GM23338 (cell line): Measurements from ENCODE around the gene OAS1. TPM values are rescaled to one million over a fixed set of nuclear protein-coding genes. Genes with fewer than 3 reads are reported as not detected.

ENCODE experiments used
- ATAC-seq: fragments of 200-7000 bp; cut with Tn5 transposase; 3 replicates; pipeline ENCODE4 v1.9.1; 2020
- DNase-seq: peaks from one replicate; pipeline ENCODE4 v3.0.0-alpha.2; 2015; ENCODE audit warnings: low spot score
- H2AFZ ChIP-seq: fragments of 200-600 bp; sonication (generic); 2 replicates; pipeline ENCODE4 v1.8.0; 2016; ENCODE audit warnings: antibody characterized with exemption, mild to moderate bottlenecking, moderate library complexity
- H3F3A ChIP-seq: fragments of 200-600 bp; sonication (generic); replicated peaks from 2 replicates; pipeline ENCODE4 v1.8.0; 2017; ENCODE audit warnings: antibody characterized with exemption, mixed run types, low read depth
- H3K27ac ChIP-seq: fragments of 200-600 bp; sonication (generic); 2 replicates; pipeline ENCODE4 v1.6.1; 2016; ENCODE audit warnings: low read depth
- H3K27me3 ChIP-seq: fragments of 200-600 bp; sonication (generic); 2 replicates; pipeline ENCODE4 v1.8.0; 2016; ENCODE audit warnings: mild to moderate bottlenecking, mixed run types, moderate library complexity; ENCODE audit not compliant: insufficient read depth
- H3K36me3 ChIP-seq: fragments of 200-600 bp; sonication (generic); 2 replicates; pipeline ENCODE4 v1.8.0; 2016; ENCODE audit warnings: mild to moderate bottlenecking; ENCODE audit not compliant: insufficient read depth
- H3K4me1 ChIP-seq: fragments of 200-600 bp; sonication (generic); 2 replicates; pipeline ENCODE4 v1.8.0; 2016; ENCODE audit warnings: mild to moderate bottlenecking, moderate library complexity; ENCODE audit not compliant: insufficient read depth
- H3K4me2 ChIP-seq: fragments of 200-600 bp; sonication (generic); 2 replicates; pipeline ENCODE4 v1.7.1; 2017; ENCODE audit warnings: mixed run types
- H3K4me3 ChIP-seq: fragments of 200-600 bp; sonication (generic); 2 replicates; pipeline ENCODE4 v1.6.1; 2016; ENCODE audit warnings: mixed run types
- H3K79me2 ChIP-seq: fragments of 200-600 bp; sonication (generic); replicated peaks from 2 replicates; pipeline ENCODE4 v1.8.0; 2017; ENCODE audit warnings: mild to moderate bottlenecking; ENCODE audit not compliant: insufficient read depth
- H3K9me2 ChIP-seq: fragments of 200-600 bp; sonication (generic); 2 replicates; pipeline ENCODE4 v1.8.0; 2017; ENCODE audit not compliant: insufficient read depth
- H4K20me1 ChIP-seq: fragments of 200-600 bp; sonication (generic); replicated peaks from 2 replicates; pipeline ENCODE4 v1.8.0; 2017; ENCODE audit warnings: mild to moderate bottlenecking; ENCODE audit not compliant: insufficient read depth
- H3K27ac Mint-ChIP-seq: 2 replicates; pipeline ENCODE4 v1.8.0; 2020; ENCODE audit warnings: inconsistent platforms, mild to moderate bottlenecking, moderate library complexity, mixed read lengths
- H3K27me3 Mint-ChIP-seq: 3 replicates; pipeline ENCODE4 v1.8.0; 2022; ENCODE audit warnings: low read depth, mild to moderate bottlenecking, moderate library complexity, mixed read lengths, inconsistent platforms; ENCODE audit not compliant: insufficient read depth, poor library complexity
- H3K36me3 Mint-ChIP-seq: 3 replicates; pipeline ENCODE4 v1.8.0; 2021; ENCODE audit warnings: low read depth, mild to moderate bottlenecking, inconsistent platforms, moderate library complexity, mixed read lengths
- H3K4me1 Mint-ChIP-seq: 3 replicates; pipeline ENCODE4 v1.8.0; 2020; ENCODE audit warnings: mild to moderate bottlenecking, inconsistent platforms, mixed read lengths
- H3K4me3 Mint-ChIP-seq: 3 replicates; pipeline ENCODE4 v1.8.0; 2021; ENCODE audit warnings: moderate library complexity, mild to moderate bottlenecking, inconsistent platforms, mixed read lengths
- H3K9me3 Mint-ChIP-seq: 3 replicates; pipeline ENCODE4 v1.8.0; 2020; ENCODE audit warnings: moderate library complexity, mild to moderate bottlenecking, inconsistent platforms, mixed read lengths
- CREB1 ChIP-seq: fragments of 250-450 bp; sonication (Bioruptor Pico); IDR thresholded peaks from 2 replicates; pipeline ENCODE4 v1.5.0; 2020; ENCODE audit warnings: low read depth, mild to moderate bottlenecking, moderate library complexity
- ETS1 ChIP-seq: IDR thresholded peaks from 2 replicates; pipeline ENCODE4 v1.6.1; 2016; ENCODE audit warnings: antibody characterized with exemption
- EZH2 ChIP-seq: fragments of 200-600 bp; sonication (generic); IDR thresholded peaks from one replicate; pipeline ENCODE4 v1.8.0; 2017; ENCODE audit warnings: antibody characterized with exemption, mild to moderate bottlenecking, low read depth; ENCODE audit not compliant: unreplicated experiment
- EZH2phosphoT487 ChIP-seq: fragments of 200-600 bp; sonication (generic); IDR thresholded peaks from one replicate; pipeline ENCODE4 v1.8.1; 2018; ENCODE audit warnings: antibody characterized with exemption; ENCODE audit not compliant: unreplicated experiment
- JUNB ChIP-seq: IDR thresholded peaks from one replicate; pipeline ENCODE4 v1.6.1; 2016; ENCODE audit warnings: antibody characterized with exemption; ENCODE audit not compliant: unreplicated experiment
- NANOG ChIP-seq: IDR thresholded peaks from 2 replicates; pipeline ENCODE4 v1.6.1; 2016; ENCODE audit warnings: antibody characterized with exemption, borderline replicate concordance
- POLR2AphosphoS5 ChIP-seq: IDR thresholded peaks from 2 replicates; pipeline ENCODE4 v1.6.1; 2016; ENCODE audit warnings: antibody characterized with exemption, low read depth
- STAT1 ChIP-seq: IDR thresholded peaks from one replicate; pipeline ENCODE4 v1.6.1; 2016; ENCODE audit warnings: antibody characterized with exemption; ENCODE audit not compliant: unreplicated experiment
- ZNF114 ChIP-seq: fragments of 250-450 bp; sonication (Bioruptor Pico); IDR thresholded peaks from 2 replicates; pipeline ENCODE4 v1.5.0; 2020; ENCODE audit warnings: mild to moderate bottlenecking, moderate library complexity
- ZNF331 ChIP-seq: fragments of 250-450 bp; sonication (Bioruptor Pico); IDR thresholded peaks from 2 replicates; pipeline ENCODE4 v1.5.0; 2020; ENCODE audit warnings: low read depth, mild to moderate bottlenecking, moderate library complexity
- ZNF462 ChIP-seq: fragments of 250-450 bp; sonication (Bioruptor Pico); IDR thresholded peaks from 2 replicates; pipeline ENCODE4 v1.5.0; 2020; ENCODE audit warnings: mild to moderate bottlenecking, moderate library complexity
- polyA plus RNA-seq: library from polyadenylated mRNA; unstranded; fragments of >200 nt; fragmentation: Nextera tagmentation; extraction: Ambion mirVana; gene quantifications from 2 replicates; pipeline ENCODE4 v1.2.1, GENCODE V29; 2016
- total RNA-seq: library from RNA; depleted of rRNA; stranded (reverse); fragments of >200 nt; shearing (Covaris generic); gene quantifications from 2 replicates; pipeline ENCODE4 v1.2.3, GENCODE V29; 2014
- TF ChIP-seq, protein P1 (sequence below), 2 experiments: fragments of 200-600 bp in 1 of 2; sonication (generic) in 1 of 2; conservative IDR thresholded peaks; 2 replicates each; pipeline versions ENCODE4 v1.5.1 to v1.6.1; 2016 to 2017; ENCODE audit warnings: antibody characterized with exemption in 2 of 2, low read depth in 2 of 2, mild to moderate bottlenecking in 2 of 2, moderate library complexity in 1 of 2

OAS1 gene
- total and polyA plus RNA-seq, 2 experiments from 2014 or later: not detected

DNA sequence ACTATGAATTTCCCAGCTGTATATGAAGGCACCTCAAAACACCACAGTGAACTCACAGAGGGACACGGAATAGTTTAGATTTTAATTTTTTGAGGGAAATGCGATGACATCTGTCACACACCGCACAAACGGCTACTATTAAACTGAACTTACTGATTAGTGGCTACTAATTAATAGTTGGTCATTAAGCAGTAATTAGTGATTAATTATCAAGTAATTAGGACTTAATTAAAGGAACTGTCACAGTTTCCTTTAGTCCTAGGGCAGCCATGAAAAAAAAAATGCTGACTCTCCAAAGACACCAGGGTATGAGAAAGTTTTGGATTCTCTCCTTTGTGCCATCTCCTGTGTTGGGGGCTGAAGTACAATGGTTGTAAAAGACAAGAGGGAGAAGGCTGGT is 2.9 kb downstream of the OAS1 start:
- no peaks in the 10 kb centered on the region for H3K79me2 ChIP-seq
- Mint-ChIP-seq H3K4me3 (no peak overlapping the region), H3K9me3 (peaks cover 36% of the 10 kb centered on the region), H3K4me1 (peaks cover 5% of the 10 kb centered on the region; the same call in 2 of the 3 replicates), H3K27ac (no peak overlapping the region), H3K27me3 (peaks cover 9% of the 10 kb centered on the region), H3K36me3 (peaks cover 14% of the 10 kb centered on the region; the same call in 2 of the 3 replicates)
- no peaks in the 10 kb centered on the region for H3K4me1 ChIP-seq
- TF ChIP-seq JUNB: no peak
- no peaks in the 10 kb centered on the region for H4K20me1 ChIP-seq
- no peak overlapping the region for H3K4me2 ChIP-seq
- H3F3A ChIP-seq: no peaks in the 10 kb centered on the region
- DNase-seq: no peak
- no peaks in the 10 kb centered on the region for H3K27me3 ChIP-seq
- H3K36me3 ChIP-seq: no peaks in the 10 kb centered on the region
- H2AFZ ChIP-seq: no peak overlapping the region
- H3K9me2 ChIP-seq: no peaks in the 10 kb centered on the region
- no peak for ATAC-seq
- H3K4me3 ChIP-seq: no peak overlapping the region
- no peak overlapping the region for H3K27ac ChIP-seq

GRCh38 chr12:112913038-112913688 is 6.4 kb downstream of the OAS1 start:
- no peaks in the 10 kb centered on the region for H3F3A ChIP-seq
- H3K27ac ChIP-seq: no peak overlapping the region
- DNase-seq (no peak), ATAC-seq (no peak)
- no peak overlapping the region for H3K4me3 Mint-ChIP-seq
- H3K9me2 ChIP-seq: no peaks in the 10 kb centered on the region
- H3K4me2 ChIP-seq: no peak overlapping the region
- H3K4me3 ChIP-seq: no peak overlapping the region
- no peak overlapping the region for H2AFZ ChIP-seq
- H4K20me1 ChIP-seq: no peaks in the 10 kb centered on the region
- peaks cover 14% of the 10 kb centered on the region; the same call in 2 of the 3 replicates for H3K36me3 Mint-ChIP-seq
- H3K36me3 ChIP-seq: no peaks in the 10 kb centered on the region
- H3K27ac Mint-ChIP-seq: no peak overlapping the region
- peaks cover 7% of the 10 kb centered on the region for H3K27me3 Mint-ChIP-seq
- H3K27me3 ChIP-seq: no peaks in the 10 kb centered on the region
- H3K79me2 ChIP-seq: no peaks in the 10 kb centered on the region
- H3K4me1 Mint-ChIP-seq: no peaks in the 10 kb centered on the region
- no peaks in the 10 kb centered on the region for H3K4me1 ChIP-seq
- H3K9me3 Mint-ChIP-seq: peaks cover 44% of the 10 kb centered on the region
- TF ChIP-seq ZNF462 (CRISPR knock-in tag) (no peak), POLR2AphosphoS5 (no peak), EZH2phosphoT487 (no peak), JUNB (no peak), NANOG (no peak), ZNF114 (CRISPR knock-in tag) (no peak), ZNF331 (CRISPR knock-in tag) (no peak), EZH2 (no peak), STAT1 (no peak), CREB1 (no peak), ETS1 (no peak)
- TF ChIP-seq, protein P1, sequence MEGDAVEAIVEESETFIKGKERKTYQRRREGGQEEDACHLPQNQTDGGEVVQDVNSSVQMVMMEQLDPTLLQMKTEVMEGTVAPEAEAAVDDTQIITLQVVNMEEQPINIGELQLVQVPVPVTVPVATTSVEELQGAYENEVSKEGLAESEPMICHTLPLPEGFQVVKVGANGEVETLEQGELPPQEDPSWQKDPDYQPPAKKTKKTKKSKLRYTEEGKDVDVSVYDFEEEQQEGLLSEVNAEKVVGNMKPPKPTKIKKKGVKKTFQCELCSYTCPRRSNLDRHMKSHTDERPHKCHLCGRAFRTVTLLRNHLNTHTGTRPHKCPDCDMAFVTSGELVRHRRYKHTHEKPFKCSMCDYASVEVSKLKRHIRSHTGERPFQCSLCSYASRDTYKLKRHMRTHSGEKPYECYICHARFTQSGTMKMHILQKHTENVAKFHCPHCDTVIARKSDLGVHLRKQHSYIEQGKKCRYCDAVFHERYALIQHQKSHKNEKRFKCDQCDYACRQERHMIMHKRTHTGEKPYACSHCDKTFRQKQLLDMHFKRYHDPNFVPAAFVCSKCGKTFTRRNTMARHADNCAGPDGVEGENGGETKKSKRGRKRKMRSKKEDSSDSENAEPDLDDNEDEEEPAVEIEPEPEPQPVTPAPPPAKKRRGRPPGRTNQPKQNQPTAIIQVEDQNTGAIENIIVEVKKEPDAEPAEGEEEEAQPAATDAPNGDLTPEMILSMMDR (conservative IDR thresholded peaks at IDR 0.05; ENCODE audit: low read depth in 2 of 2): no peak
